ENCODE measurements around the gene NTM. TPM values are rescaled to one million over a fixed set of nuclear protein-coding genes. Genes with fewer than 3 reads are reported as not detected.

Gene NTM
- total RNA-seq, 1 experiment from 2014 or later = 0.73 TPM

- BruUV-seq (replicated peaks) = no TSS peak
Measured at GRCh38 chr11:131978351-131978750, 607.9 kb downstream of the NTM start.

DNA sequence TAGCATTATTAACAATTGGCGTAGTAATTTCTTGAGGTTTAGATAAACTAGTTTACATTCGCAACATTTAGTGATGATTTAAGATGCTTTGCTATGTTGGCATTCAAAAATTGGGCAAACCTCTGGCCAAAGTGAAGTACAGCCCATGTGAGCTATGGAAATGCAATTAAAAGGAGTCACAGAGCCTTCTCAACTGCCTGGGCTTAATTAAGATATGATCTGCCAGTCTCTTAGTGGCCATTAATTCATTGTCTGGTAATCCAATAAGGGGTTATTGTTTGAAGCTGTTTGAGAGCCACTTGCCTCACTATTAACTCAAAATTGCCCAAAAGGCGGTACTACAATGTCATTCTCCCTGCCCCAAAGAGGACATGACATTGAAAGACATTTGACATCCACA is 608.9 kb downstream of the NTM start:
- Mint-ChIP-seq H3K27me3 (ENCODE audit: insufficient read depth, unreplicated experiment) (peaks cover 17% of the 10 kb centered on the region), H3K27ac (ENCODE audit: unreplicated experiment) (no peak overlapping the region), H3K9me3 (ENCODE audit: unreplicated experiment) (peaks cover 10% of the 10 kb centered on the region), H3K4me1 (ENCODE audit: low read depth, unreplicated experiment) (no peaks in the 10 kb centered on the region), H3K4me3 (ENCODE audit: unreplicated experiment) (no peak overlapping the region), H3K36me3 (ENCODE audit: insufficient read depth, unreplicated experiment) (peaks cover 7% of the 10 kb centered on the region)
- no TSS peak for BruUV-seq (replicated peaks)
- intact Hi-C loops (cut with micrococcal nuclease; ENCODE audit: unreplicated experiment) = no loop called here
- TF ChIP-seq, protein P1, sequence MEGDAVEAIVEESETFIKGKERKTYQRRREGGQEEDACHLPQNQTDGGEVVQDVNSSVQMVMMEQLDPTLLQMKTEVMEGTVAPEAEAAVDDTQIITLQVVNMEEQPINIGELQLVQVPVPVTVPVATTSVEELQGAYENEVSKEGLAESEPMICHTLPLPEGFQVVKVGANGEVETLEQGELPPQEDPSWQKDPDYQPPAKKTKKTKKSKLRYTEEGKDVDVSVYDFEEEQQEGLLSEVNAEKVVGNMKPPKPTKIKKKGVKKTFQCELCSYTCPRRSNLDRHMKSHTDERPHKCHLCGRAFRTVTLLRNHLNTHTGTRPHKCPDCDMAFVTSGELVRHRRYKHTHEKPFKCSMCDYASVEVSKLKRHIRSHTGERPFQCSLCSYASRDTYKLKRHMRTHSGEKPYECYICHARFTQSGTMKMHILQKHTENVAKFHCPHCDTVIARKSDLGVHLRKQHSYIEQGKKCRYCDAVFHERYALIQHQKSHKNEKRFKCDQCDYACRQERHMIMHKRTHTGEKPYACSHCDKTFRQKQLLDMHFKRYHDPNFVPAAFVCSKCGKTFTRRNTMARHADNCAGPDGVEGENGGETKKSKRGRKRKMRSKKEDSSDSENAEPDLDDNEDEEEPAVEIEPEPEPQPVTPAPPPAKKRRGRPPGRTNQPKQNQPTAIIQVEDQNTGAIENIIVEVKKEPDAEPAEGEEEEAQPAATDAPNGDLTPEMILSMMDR (IDR thresholded peaks at IDR 0.05; ENCODE audit: insufficient read depth in 1 of 2, low read depth in 1 of 2, low read length in 1 of 2, severe bottlenecking in 1 of 2, unreplicated experiment in 1 of 2) = no peak
- Histone ChIP-seq H3K36me3 (ENCODE audit: control insufficient read depth, insufficient read depth, low read length) (no peaks in the 10 kb centered on the region), H3K4me1 (no peaks in the 10 kb centered on the region), H3K4me3 (ENCODE audit: low read depth, low read length) (no peak overlapping the region), H3K9me3 (no peaks in the 10 kb centered on the region), H3K27me3 (replicated peaks; ENCODE audit: control insufficient read depth, insufficient read depth, low read length) (no peaks in the 10 kb centered on the region)
- no peak for DNase-seq
- CTCF ChIA-PET = no interaction called here
- POLR2A ChIA-PET = no interaction called here

More at GRCh38 chr11:131978351-131978750, 607.9 kb downstream of the NTM start:
- DNase-seq = no peak
- H3K9me3 ChIP-seq = no peaks in the 10 kb centered on the region
- H3K4me1 ChIP-seq = no peaks in the 10 kb centered on the region
- Mint-ChIP-seq H3K27me3 (ENCODE audit: insufficient read depth, unreplicated experiment) (peaks cover 17% of the 10 kb centered on the region), H3K9me3 (ENCODE audit: unreplicated experiment) (peaks cover 10% of the 10 kb centered on the region), H3K4me3 (ENCODE audit: unreplicated experiment) (no peak overlapping the region), H3K27ac (ENCODE audit: unreplicated experiment) (no peak overlapping the region), H3K4me1 (ENCODE audit: low read depth, unreplicated experiment) (no peaks in the 10 kb centered on the region), H3K36me3 (ENCODE audit: insufficient read depth, unreplicated experiment) (peaks cover 7% of the 10 kb centered on the region)
- TF ChIP-seq, protein P1 (IDR thresholded peaks at IDR 0.05; ENCODE audit: insufficient read depth in 1 of 2, low read depth in 1 of 2, low read length in 1 of 2, severe bottlenecking in 1 of 2, unreplicated experiment in 1 of 2) = no peak
- intact Hi-C loops (cut with micrococcal nuclease; ENCODE audit: unreplicated experiment) = no loop called here
- no peaks in the 10 kb centered on the region for H3K36me3 ChIP-seq (ENCODE audit: control insufficient read depth, insufficient read depth, low read length)
- no peaks in the 10 kb centered on the region for H3K27me3 ChIP-seq (replicated peaks; ENCODE audit: control insufficient read depth, insufficient read depth, low read length)
- no peak overlapping the region for H3K4me3 ChIP-seq (ENCODE audit: low read depth, low read length)
- POLR2A ChIA-PET = no interaction called here
- CTCF ChIA-PET = no interaction called here

DNA sequence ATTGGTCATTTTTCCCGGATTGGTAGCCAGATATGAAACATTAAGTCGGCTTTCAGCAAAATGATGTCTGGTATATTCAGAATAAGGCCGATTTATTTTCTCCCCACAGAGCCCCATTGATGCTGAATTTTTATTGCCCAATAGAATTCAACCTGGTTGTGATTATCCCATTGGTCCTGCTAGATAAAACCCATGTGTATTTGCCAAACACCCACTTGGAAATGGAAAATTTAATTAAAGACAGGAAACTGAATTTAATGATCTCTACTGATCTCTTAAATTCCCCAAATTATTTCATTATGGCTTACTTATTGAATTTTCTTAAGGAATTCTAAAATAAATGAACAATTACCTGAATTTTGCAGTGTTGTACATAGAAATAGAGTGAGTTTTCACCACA is 609.8 kb downstream of the NTM start:
- intact Hi-C loops (cut with micrococcal nuclease; ENCODE audit: unreplicated experiment) = no loop called here
- DNase-seq = no peak
- H3K27ac Mint-ChIP-seq (ENCODE audit: unreplicated experiment) = no peak overlapping the region

More for the DNA sequence above, 609.8 kb downstream of the NTM start:
- Mint-ChIP-seq H3K4me1 (ENCODE audit: low read depth, unreplicated experiment) (no peaks in the 10 kb centered on the region), H3K4me3 (ENCODE audit: unreplicated experiment) (no peak overlapping the region), H3K27me3 (ENCODE audit: insufficient read depth, unreplicated experiment) (peaks cover 17% of the 10 kb centered on the region), H3K9me3 (ENCODE audit: unreplicated experiment) (peaks cover 10% of the 10 kb centered on the region), H3K36me3 (ENCODE audit: insufficient read depth, unreplicated experiment) (peaks cover 7% of the 10 kb centered on the region)
- ChIA-PET POLR2A (no interaction called here), CTCF (no interaction called here)
- TF ChIP-seq, protein P1 (IDR thresholded peaks at IDR 0.05; ENCODE audit: insufficient read depth in 1 of 2, low read depth in 1 of 2, low read length in 1 of 2, severe bottlenecking in 1 of 2, unreplicated experiment in 1 of 2) = no peak
- Histone ChIP-seq H3K4me1 (no peaks in the 10 kb centered on the region), H3K27me3 (replicated peaks; ENCODE audit: control insufficient read depth, insufficient read depth, low read length) (no peaks in the 10 kb centered on the region), H3K4me3 (ENCODE audit: low read depth, low read length) (no peak overlapping the region), H3K9me3 (no peaks in the 10 kb centered on the region), H3K36me3 (ENCODE audit: control insufficient read depth, insufficient read depth, low read length) (no peaks in the 10 kb centered on the region)
- BruUV-seq (replicated peaks) = no TSS peak

All from Caco-2 (cell line).